BJ (cell line): ENCODE results near the gene FAN1. TPM values are rescaled to one million over a fixed set of nuclear protein-coding genes. Genes with fewer than 3 reads are reported as not detected.

Source experiments
- CTCF ChIA-PET: fragments of 350-600 bp; formaldehyde crosslinking; extraction: SDS; loops from one replicate; lab custom pipeline; 2021; ENCODE audit warnings: antibody characterized with exemption, inconsistent platforms; lab: Yijun Ruan, JAX
- POLR2A ChIA-PET: fragments of 300-600 bp; sonication (Branson Sonifier 250); formaldehyde crosslinking; extraction: SDS; loops from one replicate; lab custom pipeline; 2021; ENCODE audit warnings: antibody characterized with exemption; lab: Charles Lee
- DNase-seq: peaks from one replicate; pipeline ENCODE4 v3.0.0-alpha.2; 2011; ENCODE audit warnings: low read depth
- H3K27me3 ChIP-seq: 2 replicates; pipeline ENCODE4 v1.6.0; 2011; ENCODE audit warnings: low read length; ENCODE audit not compliant: control insufficient read depth, insufficient read depth
- H3K36me3 ChIP-seq: 2 replicates; pipeline ENCODE4 v1.5.1; 2011; ENCODE audit warnings: low read length; ENCODE audit not compliant: control insufficient read depth, insufficient read depth
- H3K4me3 ChIP-seq: 2 replicates; pipeline ENCODE4 v1.5.1; 2011; ENCODE audit warnings: low read depth, mild to moderate bottlenecking, control low read depth, low read length
- polyA plus RNA-seq: library from polyadenylated mRNA; depleted of rRNA; stranded (reverse); fragments of >200 nt; gene quantifications from 2 replicates; pipeline ENCODE4 v1.2.3, GENCODE V29; 2011
- TF ChIP-seq, protein P1 (sequence below): IDR thresholded peaks from 2 replicates; pipeline ENCODE4 v1.5.1; 2011; ENCODE audit warnings: low read depth, mild to moderate bottlenecking, control low read depth, inconsistent platforms, low read length, moderate library complexity; ENCODE audit not compliant: insufficient read depth

The FAN1 gene
- polyA plus RNA-seq, 1 experiment = 5.8 TPM

- H3K27me3 ChIP-seq = no peaks in the 10 kb centered on the region
- no peak overlapping the region for H3K4me3 ChIP-seq
- peaks cover 2% of the 10 kb centered on the region for H3K36me3 ChIP-seq
- TF ChIP-seq, protein P1, sequence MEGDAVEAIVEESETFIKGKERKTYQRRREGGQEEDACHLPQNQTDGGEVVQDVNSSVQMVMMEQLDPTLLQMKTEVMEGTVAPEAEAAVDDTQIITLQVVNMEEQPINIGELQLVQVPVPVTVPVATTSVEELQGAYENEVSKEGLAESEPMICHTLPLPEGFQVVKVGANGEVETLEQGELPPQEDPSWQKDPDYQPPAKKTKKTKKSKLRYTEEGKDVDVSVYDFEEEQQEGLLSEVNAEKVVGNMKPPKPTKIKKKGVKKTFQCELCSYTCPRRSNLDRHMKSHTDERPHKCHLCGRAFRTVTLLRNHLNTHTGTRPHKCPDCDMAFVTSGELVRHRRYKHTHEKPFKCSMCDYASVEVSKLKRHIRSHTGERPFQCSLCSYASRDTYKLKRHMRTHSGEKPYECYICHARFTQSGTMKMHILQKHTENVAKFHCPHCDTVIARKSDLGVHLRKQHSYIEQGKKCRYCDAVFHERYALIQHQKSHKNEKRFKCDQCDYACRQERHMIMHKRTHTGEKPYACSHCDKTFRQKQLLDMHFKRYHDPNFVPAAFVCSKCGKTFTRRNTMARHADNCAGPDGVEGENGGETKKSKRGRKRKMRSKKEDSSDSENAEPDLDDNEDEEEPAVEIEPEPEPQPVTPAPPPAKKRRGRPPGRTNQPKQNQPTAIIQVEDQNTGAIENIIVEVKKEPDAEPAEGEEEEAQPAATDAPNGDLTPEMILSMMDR = no peak
- CTCF ChIA-PET = no interaction called here
- DNase-seq = no peak
- POLR2A ChIA-PET = no interaction called here
Measured at GRCh38 chr15:30979457-30979856, 75.7 kb downstream of the FAN1 start.

- TF ChIP-seq, protein P1 = no peak
- H3K4me3 ChIP-seq = no peak overlapping the region
- CTCF ChIA-PET = interaction anchor here (1.1 kb wide), 1 partner anchor 98 kb away, joined by 3 read pairs; no protein-coding TSS in a partner anchor
- no peak for DNase-seq
- no peaks in the 10 kb centered on the region for H3K27me3 ChIP-seq
- POLR2A ChIA-PET = no interaction called here
- peaks cover 6% of the 10 kb centered on the region for H3K36me3 ChIP-seq
Measured at GRCh38 chr15:30984118-30984517, 80.4 kb downstream of the FAN1 start.

DNA sequence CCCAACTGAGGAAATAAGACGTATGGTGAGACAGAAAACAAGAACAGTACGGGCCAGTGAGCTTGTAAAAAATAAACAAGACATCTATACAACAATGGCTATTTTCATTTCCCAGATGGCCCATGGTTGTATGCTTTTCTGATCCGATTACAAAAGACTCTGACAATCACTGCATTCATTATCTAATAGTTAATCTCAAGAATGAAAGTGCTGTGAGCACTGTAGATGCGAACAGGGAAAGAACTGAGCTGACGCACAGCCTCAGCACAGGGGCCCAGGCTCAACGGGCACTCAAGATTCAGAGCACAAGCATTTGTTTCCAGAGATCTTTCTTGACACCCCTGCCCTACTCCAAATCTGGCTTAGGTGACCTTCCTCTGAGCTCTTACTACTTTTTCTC, 80.8 kb downstream of the FAN1 start:
- H3K4me3 ChIP-seq = no peak overlapping the region
- H3K36me3 ChIP-seq = peaks cover 6% of the 10 kb centered on the region
- no peaks in the 10 kb centered on the region for H3K27me3 ChIP-seq
- TF ChIP-seq, protein P1 = no peak
- ChIA-PET POLR2A (no interaction called here), CTCF (interaction anchor here (0.8 to 1.1 kb wide), 2 partner anchors 20 to 98 kb away, joined by 3 read pairs; no protein-coding TSS in a partner anchor)
- no peak for DNase-seq

DNA sequence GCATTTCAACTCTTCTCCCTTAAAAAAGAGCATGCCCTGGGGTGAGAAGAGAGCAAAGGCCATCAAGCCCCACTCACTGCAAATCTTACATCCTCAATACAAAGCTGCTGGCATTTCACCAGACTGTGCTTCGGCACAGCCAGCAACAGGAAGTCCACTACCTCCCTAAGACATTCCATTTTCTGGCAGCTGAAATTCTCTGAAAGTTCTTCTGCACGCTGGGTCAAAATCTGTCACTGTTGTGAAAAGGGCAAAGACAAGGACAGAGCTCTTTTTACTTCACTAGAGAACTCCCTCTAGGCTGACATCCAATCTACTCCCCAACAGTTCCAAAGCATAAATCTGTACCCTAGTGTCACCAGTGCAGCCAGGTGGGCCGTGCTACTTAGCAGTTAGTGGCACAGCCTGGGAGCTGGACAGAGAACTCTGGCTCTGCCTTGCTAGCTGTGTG, 81.4 kb downstream of the FAN1 start:
- POLR2A ChIA-PET = interaction anchor here (0.8 kb wide), 1 partner anchor 11 kb away, joined by 4 read pairs; no protein-coding TSS in a partner anchor
- Histone ChIP-seq H3K27me3 (no peaks in the 10 kb centered on the region), H3K36me3 (peaks cover 6% of the 10 kb centered on the region), H3K4me3 (no peak overlapping the region)
- no peak for DNase-seq
- TF ChIP-seq, protein P1 = no peak
- CTCF ChIA-PET = interaction anchor here (0.8 to 1.1 kb wide), 2 partner anchors 21 to 97 kb away, joined by 3 read pairs; no protein-coding TSS in a partner anchor

DNA sequence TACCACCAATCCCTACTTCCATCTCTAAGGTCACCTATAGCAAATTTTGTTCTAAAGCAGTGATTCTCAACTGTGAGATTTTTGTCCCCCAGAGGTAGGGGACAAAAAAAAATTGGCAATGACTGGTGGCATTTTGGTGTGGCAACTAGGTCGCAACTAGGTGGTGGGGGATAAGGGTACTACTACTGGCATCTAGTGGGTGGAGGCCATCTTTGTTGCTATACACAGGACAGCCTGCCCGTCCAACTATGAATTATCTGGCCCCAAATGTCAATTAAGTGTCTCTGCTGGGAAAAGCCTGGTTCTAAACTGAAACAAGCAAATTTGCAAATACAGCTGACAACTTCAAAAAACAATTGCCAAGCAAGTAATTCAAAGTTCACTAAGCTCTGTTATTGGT, 86.3 kb downstream of the FAN1 start:
- TF ChIP-seq, protein P1 = no peak
- Histone ChIP-seq H3K36me3 (peaks cover 4% of the 10 kb centered on the region; the same call in 1 of the 2 replicates), H3K4me3 (peak overlapping the region; percentile 82), H3K27me3 (no peaks in the 10 kb centered on the region)
- ChIA-PET POLR2A (no interaction called here), CTCF (interaction anchor here (0.9 kb wide), 1 partner anchor 29 kb away, joined by 4 read pairs; no protein-coding TSS in a partner anchor)
- DNase-seq = no peak
